NCI-H1048 (cell line): ENCODE measurements around the gene THBS2.
"Not testable (repeated sequence)": the region's sequence is repeated elsewhere in the genome, so short reads cannot be mapped to it uniquely, and the experiment has no call there.

Source experiments
- DNase-seq: peaks from one replicate; lab custom pipeline; 2025; lab: John Stamatoyannopoulos, UW

Gene THBS2

DNA sequence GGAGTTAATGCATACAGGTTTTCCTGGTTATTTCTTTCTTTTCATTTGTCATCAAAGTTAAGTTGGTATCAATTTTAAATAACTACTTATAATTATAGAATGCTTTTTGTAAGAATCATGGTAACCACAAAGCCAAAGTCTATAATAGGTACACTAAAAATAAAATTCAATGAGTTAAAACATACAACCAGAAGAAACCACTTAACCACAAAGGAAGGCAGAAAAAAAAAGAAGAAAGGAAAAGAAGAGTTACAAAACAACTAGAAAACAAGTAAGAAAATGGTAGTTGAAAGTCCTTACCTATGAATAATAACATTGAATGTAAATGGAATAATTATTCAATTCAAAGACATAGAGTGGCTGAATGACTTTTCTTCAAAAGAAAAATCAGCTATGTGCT lies 45.6 kb downstream of the THBS2 start:
- DNase-seq, result no peak

- DNase-seq, result no peak
These were observed 46.2 kb downstream of the THBS2 start for GRCh38 chr6:169207482-169207881.

GRCh38 chr6:169205176-169206160 lies 48.2 kb downstream of the THBS2 start:
- no peak for DNase-seq

- no peak for DNase-seq
These were observed 49.5 kb downstream of the THBS2 start for GRCh38 chr6:169204167-169204566.

- no peak for DNase-seq
These were observed 51.7 kb downstream of the THBS2 start for GRCh38 chr6:169201985-169202384.

DNA sequence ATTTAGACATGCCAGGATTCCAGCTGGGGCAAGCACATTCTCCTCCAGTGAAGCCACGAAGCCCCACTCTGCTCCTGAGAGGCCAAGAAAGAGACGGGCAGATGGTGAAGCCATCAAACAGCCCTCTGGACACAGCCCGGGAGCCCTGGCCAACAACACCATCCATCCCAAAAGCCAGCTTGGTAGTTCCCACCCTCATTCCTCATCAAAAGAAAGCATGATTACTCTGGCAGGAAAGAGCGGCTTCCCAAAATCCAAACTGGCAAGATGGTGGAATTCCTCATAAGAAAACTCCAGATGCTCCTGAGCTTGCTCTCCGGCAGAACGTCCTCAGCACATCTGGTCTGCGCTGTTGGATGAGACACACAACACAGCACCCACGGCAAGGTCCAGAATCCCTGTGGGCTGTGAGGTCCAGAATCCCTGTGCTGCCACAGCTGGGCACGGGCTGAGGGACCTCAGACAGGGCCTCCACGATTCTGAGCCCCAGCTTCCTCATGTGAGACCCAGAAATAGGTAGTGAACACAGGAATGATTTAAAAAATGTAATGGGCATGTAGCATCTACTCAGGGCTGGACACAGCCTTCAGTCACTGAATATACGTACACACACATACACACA lies 52.6 kb downstream of the THBS2 start:
- DNase-seq, result no peak

GRCh38 chr6:169199625-169200335 lies 53.9 kb downstream of the THBS2 start:
- no peak for DNase-seq

- no peak for DNase-seq
These were observed 54.8 kb downstream of the THBS2 start for GRCh38 chr6:169198885-169199284.

DNA sequence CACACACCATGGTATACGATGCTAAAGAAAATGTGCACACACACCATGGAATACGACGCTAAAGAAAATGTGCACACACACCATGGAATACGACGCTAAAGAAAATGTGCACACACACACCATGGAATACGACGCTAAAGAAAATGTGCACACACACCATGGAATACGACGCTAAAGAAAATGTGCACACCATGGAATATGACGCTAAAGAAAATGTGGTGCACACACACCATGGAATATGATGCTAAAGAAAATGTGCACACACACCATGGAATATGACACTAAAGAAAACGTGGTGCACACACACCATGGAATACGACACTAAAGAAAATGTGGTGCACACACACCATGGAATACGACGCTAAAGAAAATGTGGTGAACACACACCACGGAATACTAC lies 55.7 kb downstream of the THBS2 start:
- not testable (repeated sequence) for DNase-seq

- DNase-seq, result not testable (repeated sequence)
These were observed 57.4 kb downstream of the THBS2 start for GRCh38 chr6:169196279-169196678.

DNA sequence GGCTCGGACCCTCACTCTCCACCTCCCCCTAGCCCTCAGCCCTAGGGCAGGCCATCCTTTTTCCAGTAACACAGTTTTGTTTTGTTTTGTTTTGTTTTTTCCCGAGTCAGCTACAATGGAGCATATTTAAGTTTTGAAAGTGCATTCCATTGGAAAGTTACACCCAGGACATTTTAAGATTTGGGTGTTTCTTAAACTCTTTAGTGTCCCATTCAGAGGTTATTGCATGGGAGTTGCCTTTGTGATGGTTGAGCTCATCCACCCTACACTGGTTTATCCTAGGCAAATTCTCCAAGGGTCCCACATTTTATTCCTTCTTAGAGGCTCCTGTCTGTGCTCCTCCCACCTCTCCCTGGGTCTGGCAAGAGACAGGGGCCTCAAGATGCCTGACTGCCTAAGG lies 58.9 kb downstream of the THBS2 start:
- DNase-seq, result no peak

DNA sequence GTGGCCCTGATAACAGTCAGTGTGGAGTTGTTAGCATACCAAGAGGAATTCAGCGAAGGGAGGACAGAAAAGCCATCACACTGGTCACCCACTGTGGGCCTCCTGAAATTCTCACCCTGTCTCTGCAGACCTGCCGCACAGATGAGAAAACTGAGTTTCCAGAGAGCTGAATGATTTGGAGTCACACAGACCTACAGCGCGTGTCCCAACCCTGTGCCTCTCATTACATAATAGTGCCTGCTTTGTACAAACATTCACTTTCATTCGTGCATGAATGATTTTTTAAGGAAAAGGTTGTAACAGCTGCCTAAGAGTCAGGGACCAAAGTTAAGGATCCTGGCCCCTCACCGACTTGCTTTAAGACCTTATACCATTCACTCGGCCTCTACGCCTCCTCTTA lies 62.7 kb downstream of the THBS2 start:
- no peak for DNase-seq

DNA sequence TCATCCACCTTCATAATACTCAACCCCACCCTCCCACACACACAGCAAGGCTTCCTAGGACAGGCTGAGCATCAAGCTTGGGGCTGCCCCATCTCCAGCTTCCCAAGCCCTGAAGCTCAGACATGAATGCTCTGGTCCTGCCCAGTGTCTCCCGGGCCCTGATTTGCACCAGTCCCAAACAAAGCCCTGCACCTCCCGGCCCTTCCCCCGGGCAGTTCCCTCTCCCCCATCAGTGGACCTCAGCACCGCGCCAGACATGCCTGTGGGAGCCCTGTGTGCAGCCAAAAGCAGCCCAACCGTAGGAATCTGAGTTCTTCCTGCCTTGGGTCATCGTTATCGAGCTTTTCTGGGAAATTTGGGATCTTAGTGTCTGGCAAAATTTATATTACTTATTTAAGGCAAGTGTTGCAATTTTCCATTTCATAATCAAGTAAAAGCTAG lies 63.5 kb downstream of the THBS2 start:
- DNase-seq, result no peak

DNA sequence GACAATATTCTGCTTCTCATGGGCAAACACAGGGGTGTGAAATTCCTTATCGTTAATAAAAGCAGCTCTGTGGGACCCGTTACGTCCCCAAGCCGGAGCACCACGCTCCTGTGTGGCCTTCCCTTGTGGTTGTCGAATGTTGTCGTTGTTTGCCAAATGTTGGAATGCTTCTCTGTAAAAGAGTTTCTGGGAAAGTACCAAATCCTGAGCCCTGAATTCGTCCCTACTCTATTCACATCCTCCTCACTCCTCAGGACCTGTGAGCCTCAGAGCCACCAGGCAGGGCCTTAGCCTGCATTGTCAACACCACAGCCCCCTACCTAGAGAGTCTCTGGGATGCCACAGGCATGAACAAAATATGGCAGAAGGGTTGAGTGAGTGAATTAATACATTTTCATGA lies 64.0 kb downstream of the THBS2 start:
- no peak for DNase-seq

DNA sequence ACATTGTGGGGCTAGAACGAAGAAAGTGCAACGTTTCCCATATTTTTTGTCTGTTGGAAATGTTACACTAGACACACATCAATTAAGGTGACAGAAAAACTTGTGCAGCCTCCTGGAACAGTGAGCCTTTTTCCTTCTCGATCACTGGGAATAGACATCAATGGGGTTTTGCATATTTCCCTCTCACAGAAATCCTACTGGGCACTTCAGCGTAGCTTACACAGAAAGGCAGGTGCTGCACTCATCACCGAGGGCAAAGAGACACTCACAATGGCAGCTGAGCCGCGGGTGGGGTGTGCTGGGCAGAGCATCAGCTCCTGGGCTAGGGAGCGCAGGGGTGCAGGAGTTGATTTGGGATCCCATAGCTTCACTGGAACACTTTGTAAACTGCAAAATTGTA lies 64.5 kb downstream of the THBS2 start:
- no peak for DNase-seq

DNA sequence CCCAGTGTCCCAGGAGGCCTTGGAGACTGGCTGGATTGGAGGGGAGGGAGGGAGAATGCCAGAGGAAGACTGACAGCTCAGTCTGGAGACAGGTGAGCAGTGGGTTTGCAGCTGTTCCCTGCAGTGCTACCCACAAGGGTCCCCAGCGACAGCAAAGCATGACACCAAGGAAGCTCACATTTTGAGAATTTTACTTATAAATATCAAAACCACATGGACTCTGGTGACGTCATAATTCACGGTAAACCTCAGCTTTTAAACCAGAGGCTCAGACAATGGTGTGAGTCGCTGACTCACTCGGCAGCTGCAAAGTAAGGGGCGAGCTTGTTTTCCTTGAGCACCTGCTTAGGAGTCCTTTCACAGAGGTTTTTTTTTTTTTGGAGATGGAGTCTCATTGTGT lies 65.2 kb downstream of the THBS2 start:
- DNase-seq, result no peak

GRCh38 chr6:169188051-169188470 lies 65.6 kb downstream of the THBS2 start:
- no peak for DNase-seq

DNA sequence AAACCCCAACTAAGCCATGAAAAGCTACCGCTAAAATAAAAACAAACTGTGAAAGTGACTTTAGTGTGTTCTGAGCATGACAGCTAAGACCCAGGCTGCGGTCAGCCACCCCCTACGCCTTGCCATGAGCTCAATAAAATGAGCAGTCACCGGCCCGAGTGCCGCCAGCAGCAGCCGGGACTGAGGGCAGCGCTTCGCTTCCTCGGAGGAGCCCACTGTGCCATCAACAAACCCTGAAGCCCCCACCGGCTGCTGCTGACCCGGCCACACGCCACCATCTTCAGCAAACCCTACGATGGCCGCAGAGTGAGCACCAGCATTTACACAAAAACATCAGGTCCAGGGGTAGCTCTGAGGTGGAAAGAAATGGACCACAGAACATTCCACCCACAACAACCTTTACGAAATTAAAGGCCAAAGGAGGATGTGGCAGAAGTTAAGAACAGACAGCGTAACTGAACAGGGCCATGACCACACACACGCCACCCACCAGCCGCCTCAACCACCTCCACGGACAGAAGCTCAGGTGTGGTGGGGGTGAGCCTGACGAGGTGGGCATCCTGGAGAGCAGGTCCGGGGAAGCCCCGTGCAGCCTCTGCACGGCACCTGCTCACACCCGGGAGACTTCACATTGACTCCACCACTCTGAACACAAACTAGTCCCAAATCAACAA lies 67.0 kb downstream of the THBS2 start:
- no peak for DNase-seq

GRCh38 chr6:169185692-169186485 lies 67.8 kb downstream of the THBS2 start:
- DNase-seq, result no peak

DNA sequence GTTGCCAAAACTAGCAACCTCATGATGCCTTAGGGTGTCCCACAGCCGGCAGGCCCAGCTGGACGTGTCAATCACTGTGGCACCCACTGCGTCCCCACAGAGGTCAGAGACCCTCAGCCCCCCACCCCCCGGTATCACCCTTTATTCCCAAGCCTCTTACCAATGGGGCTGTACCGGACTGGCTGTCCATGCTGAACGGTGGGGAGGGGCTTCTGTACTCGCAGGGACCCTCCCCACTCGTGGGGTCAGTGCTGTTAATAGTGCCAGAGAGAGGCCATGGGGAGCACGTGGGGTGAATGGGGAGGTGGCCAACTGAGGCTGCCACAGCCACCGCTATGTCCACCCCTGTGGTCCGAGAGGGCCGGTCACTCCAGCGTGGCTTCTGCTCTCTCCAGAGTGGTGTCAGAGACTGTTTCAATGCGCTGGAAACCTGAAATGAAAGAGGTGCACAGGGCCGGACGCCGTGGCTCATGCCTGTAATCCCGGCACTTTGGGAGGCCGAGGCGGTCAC lies 68.6 kb downstream of the THBS2 start:
- no peak for DNase-seq

DNA sequence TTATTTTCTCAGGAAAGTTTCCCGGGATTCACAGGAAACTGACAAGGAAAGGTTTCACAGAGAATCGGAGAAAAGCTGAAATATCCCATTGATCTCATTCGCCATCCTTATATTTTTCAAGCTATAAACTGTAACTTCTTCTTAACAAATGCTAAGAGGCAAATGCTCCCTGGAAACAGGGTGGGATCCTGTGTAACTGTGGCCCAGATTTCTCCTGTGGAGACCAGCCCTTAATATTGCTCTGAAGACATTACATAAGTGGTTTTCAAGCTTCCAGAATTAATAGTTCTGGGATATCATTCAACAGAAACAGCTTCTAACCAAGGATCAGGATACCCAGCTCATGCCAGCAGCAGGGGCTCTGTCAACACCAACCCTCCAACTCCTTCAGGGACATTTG lies 69.2 kb downstream of the THBS2 start:
- DNase-seq, result no peak
